ENCODE data around the gene TPST1.

TPST1 gene

GRCh38 chr7:66267249-66267648 lies 62.1 kb downstream of the TPST1 start:
- Histone ChIP-seq H3K27ac (ENCODE audit: low read length) (peak overlapping the region; percentile 30), H3K4me1 (ENCODE audit: control insufficient read depth in 1 of 2, insufficient read depth in 2 of 2, low read length in 2 of 2) (peaks cover 0 to 5% of the 10 kb centered on the region in 2 donors), H3K9me3 (ENCODE audit: control insufficient read depth in 1 of 2, low read length in 2 of 2) (peaks cover 8 to 16% of the 10 kb centered on the region in 2 donors), H3K27me3 (ENCODE audit: low read depth, low read length) (no peaks in the 10 kb centered on the region), H3K4me3 (ENCODE audit: low read depth in 1 of 2, low read length in 2 of 2) (no peak overlapping the region), H3K36me3 (ENCODE audit: control insufficient read depth in 1 of 2, insufficient read depth in 2 of 2, low read length in 2 of 2) (no peaks in the 10 kb centered on the region)

- Histone ChIP-seq H3K9me3 (ENCODE audit: control insufficient read depth in 1 of 2, low read length in 2 of 2) (peaks cover 8 to 10% of the 10 kb centered on the region in 2 donors), H3K4me1 (ENCODE audit: control insufficient read depth in 1 of 2, insufficient read depth in 2 of 2, low read length in 2 of 2) (peaks cover 0 to 5% of the 10 kb centered on the region in 2 donors), H3K27me3 (ENCODE audit: low read depth, low read length) (no peaks in the 10 kb centered on the region), H3K27ac (ENCODE audit: low read length) (no peak overlapping the region), H3K4me3 (ENCODE audit: low read depth in 1 of 2, low read length in 2 of 2) (no peak overlapping the region), H3K36me3 (ENCODE audit: control insufficient read depth in 1 of 2, insufficient read depth in 2 of 2, low read length in 2 of 2) (no peaks in the 10 kb centered on the region)
These were observed 64.8 kb downstream of the TPST1 start for GRCh38 chr7:66269978-66270377.

GRCh38 chr7:66272321-66272720 lies 67.2 kb downstream of the TPST1 start:
- H3K4me3 ChIP-seq (ENCODE audit: low read depth in 1 of 2, low read length in 2 of 2) = no peak overlapping the region

GRCh38 chr7:66276363-66276762 lies 71.2 kb downstream of the TPST1 start:
- Histone ChIP-seq H3K9me3 (ENCODE audit: control insufficient read depth in 1 of 2, low read length in 2 of 2) (no peaks in the 10 kb centered on the region), H3K27ac (ENCODE audit: low read length) (no peak overlapping the region), H3K36me3 (ENCODE audit: control insufficient read depth in 1 of 2, insufficient read depth in 2 of 2, low read length in 2 of 2) (peaks cover 0 to 4% of the 10 kb centered on the region in 2 donors), H3K4me3 (ENCODE audit: low read depth in 1 of 2, low read length in 2 of 2) (no peak overlapping the region), H3K27me3 (ENCODE audit: low read depth, low read length) (no peaks in the 10 kb centered on the region), H3K4me1 (ENCODE audit: control insufficient read depth in 1 of 2, insufficient read depth in 2 of 2, low read length in 2 of 2) (no peaks in the 10 kb centered on the region)

More at GRCh38 chr7:66272321-66272720, 67.2 kb downstream of the TPST1 start:
- no peaks in the 10 kb centered on the region for H3K9me3 ChIP-seq (ENCODE audit: control insufficient read depth in 1 of 2, low read length in 2 of 2)
- H3K4me1 ChIP-seq (ENCODE audit: control insufficient read depth in 1 of 2, insufficient read depth in 2 of 2, low read length in 2 of 2) = peaks cover 0 to 5% of the 10 kb centered on the region in 2 donors
- H3K36me3 ChIP-seq (ENCODE audit: control insufficient read depth in 1 of 2, insufficient read depth in 2 of 2, low read length in 2 of 2) = peaks cover 0 to 4% of the 10 kb centered on the region in 2 donors
- H3K27me3 ChIP-seq (ENCODE audit: low read depth, low read length) = no peaks in the 10 kb centered on the region
- no peak overlapping the region for H3K27ac ChIP-seq (ENCODE audit: low read length)

GRCh38 chr7:66277492-66277891 lies 72.4 kb downstream of the TPST1 start:
- no peak overlapping the region for H3K4me3 ChIP-seq (ENCODE audit: low read depth in 1 of 2, low read length in 2 of 2)
- no peak overlapping the region for H3K27ac ChIP-seq (ENCODE audit: low read length)
- H3K27me3 ChIP-seq (ENCODE audit: low read depth, low read length) = no peaks in the 10 kb centered on the region
- H3K9me3 ChIP-seq (ENCODE audit: control insufficient read depth in 1 of 2, low read length in 2 of 2) = no peaks in the 10 kb centered on the region
- H3K36me3 ChIP-seq (ENCODE audit: control insufficient read depth in 1 of 2, insufficient read depth in 2 of 2, low read length in 2 of 2) = peaks cover 0 to 12% of the 10 kb centered on the region in 2 donors
- H3K4me1 ChIP-seq (ENCODE audit: control insufficient read depth in 1 of 2, insufficient read depth in 2 of 2, low read length in 2 of 2) = peaks cover 3 to 9% of the 10 kb centered on the region in 2 donors

GRCh38 chr7:66279912-66280311 lies 74.8 kb downstream of the TPST1 start:
- Histone ChIP-seq H3K27me3 (ENCODE audit: low read depth, low read length) (no peaks in the 10 kb centered on the region), H3K36me3 (ENCODE audit: control insufficient read depth in 1 of 2, insufficient read depth in 2 of 2, low read length in 2 of 2) (peaks cover 0 to 13% of the 10 kb centered on the region in 2 donors), H3K4me3 (ENCODE audit: low read depth in 1 of 2, low read length in 2 of 2) (no peak overlapping the region), H3K9me3 (ENCODE audit: control insufficient read depth in 1 of 2, low read length in 2 of 2) (no peaks in the 10 kb centered on the region), H3K27ac (ENCODE audit: low read length) (no peak overlapping the region), H3K4me1 (ENCODE audit: control insufficient read depth in 1 of 2, insufficient read depth in 2 of 2, low read length in 2 of 2) (peaks cover 3 to 20% of the 10 kb centered on the region in 2 donors)

GRCh38 chr7:66281678-66282590 lies 76.8 kb downstream of the TPST1 start:
- peak overlapping the region; percentile 25 for H3K27ac ChIP-seq (ENCODE audit: low read length)
- H3K9me3 ChIP-seq (ENCODE audit: control insufficient read depth in 1 of 2, low read length in 2 of 2) = no peaks in the 10 kb centered on the region
- no peaks in the 10 kb centered on the region for H3K27me3 ChIP-seq (ENCODE audit: low read depth, low read length)
- peaks cover 3 to 20% of the 10 kb centered on the region in 2 donors for H3K4me1 ChIP-seq (ENCODE audit: control insufficient read depth in 1 of 2, insufficient read depth in 2 of 2, low read length in 2 of 2)
- H3K4me3 ChIP-seq (ENCODE audit: low read depth in 1 of 2, low read length in 2 of 2) = no peak overlapping the region
- peaks cover 0 to 11% of the 10 kb centered on the region in 2 donors for H3K36me3 ChIP-seq (ENCODE audit: control insufficient read depth in 1 of 2, insufficient read depth in 2 of 2, low read length in 2 of 2)

- peaks cover 3 to 20% of the 10 kb centered on the region in 2 donors for H3K4me1 ChIP-seq (ENCODE audit: control insufficient read depth in 1 of 2, insufficient read depth in 2 of 2, low read length in 2 of 2)
- H3K4me3 ChIP-seq (ENCODE audit: low read depth in 1 of 2, low read length in 2 of 2) = no peak overlapping the region
- H3K36me3 ChIP-seq (ENCODE audit: control insufficient read depth in 1 of 2, insufficient read depth in 2 of 2, low read length in 2 of 2) = peaks cover 0 to 9% of the 10 kb centered on the region in 2 donors
- no peaks in the 10 kb centered on the region for H3K27me3 ChIP-seq (ENCODE audit: low read depth, low read length)
- no peaks in the 10 kb centered on the region for H3K9me3 ChIP-seq (ENCODE audit: control insufficient read depth in 1 of 2, low read length in 2 of 2)
- peak overlapping the region; percentile 25 for H3K27ac ChIP-seq (ENCODE audit: low read length)
These were observed 77.4 kb downstream of the TPST1 start for GRCh38 chr7:66282591-66282935.

- peaks cover 0 to 9% of the 10 kb centered on the region in 2 donors for H3K36me3 ChIP-seq (ENCODE audit: control insufficient read depth in 1 of 2, insufficient read depth in 2 of 2, low read length in 2 of 2)
- no peaks in the 10 kb centered on the region for H3K27me3 ChIP-seq (ENCODE audit: low read depth, low read length)
- H3K4me1 ChIP-seq (ENCODE audit: control insufficient read depth in 1 of 2, insufficient read depth in 2 of 2, low read length in 2 of 2) = peaks cover 3 to 20% of the 10 kb centered on the region in 2 donors
- H3K9me3 ChIP-seq (ENCODE audit: control insufficient read depth in 1 of 2, low read length in 2 of 2) = no peaks in the 10 kb centered on the region
- peak overlapping the region; percentile 8 for H3K27ac ChIP-seq (ENCODE audit: low read length)
- no peak overlapping the region for H3K4me3 ChIP-seq (ENCODE audit: low read depth in 1 of 2, low read length in 2 of 2)
These were observed 78.1 kb downstream of the TPST1 start for GRCh38 chr7:66283003-66283920.

GRCh38 chr7:66296001-66296521 lies 90.9 kb downstream of the TPST1 start:
- H3K27ac ChIP-seq (ENCODE audit: low read length) = no peak overlapping the region
- H3K4me1 ChIP-seq (ENCODE audit: control insufficient read depth in 1 of 2, insufficient read depth in 2 of 2, low read length in 2 of 2) = no peaks in the 10 kb centered on the region
- peaks cover 3 to 6% of the 10 kb centered on the region in 2 donors for H3K9me3 ChIP-seq (ENCODE audit: control insufficient read depth in 1 of 2, low read length in 2 of 2)
- no peaks in the 10 kb centered on the region for H3K27me3 ChIP-seq (ENCODE audit: low read depth, low read length)
- H3K4me3 ChIP-seq (ENCODE audit: low read depth in 1 of 2, low read length in 2 of 2) = no peak overlapping the region
- peaks cover 0 to 22% of the 10 kb centered on the region in 2 donors for H3K36me3 ChIP-seq (ENCODE audit: control insufficient read depth in 1 of 2, insufficient read depth in 2 of 2, low read length in 2 of 2)

- H3K9me3 ChIP-seq (ENCODE audit: control insufficient read depth in 1 of 2, low read length in 2 of 2) = peaks cover 3 to 6% of the 10 kb centered on the region in 2 donors
- H3K36me3 ChIP-seq (ENCODE audit: control insufficient read depth in 1 of 2, insufficient read depth in 2 of 2, low read length in 2 of 2) = peaks cover 0 to 22% of the 10 kb centered on the region in 2 donors
- H3K4me3 ChIP-seq (ENCODE audit: low read depth in 1 of 2, low read length in 2 of 2) = no peak overlapping the region
- H3K27ac ChIP-seq (ENCODE audit: low read length) = no peak overlapping the region
- no peaks in the 10 kb centered on the region for H3K27me3 ChIP-seq (ENCODE audit: low read depth, low read length)
- no peaks in the 10 kb centered on the region for H3K4me1 ChIP-seq (ENCODE audit: control insufficient read depth in 1 of 2, insufficient read depth in 2 of 2, low read length in 2 of 2)
These were observed 91.4 kb downstream of the TPST1 start for GRCh38 chr7:66296557-66296956.

Data from muscle layer of duodenum (tissue), 2 donors.